Chondrocyte (in vitro differentiated cells): ENCODE data around the gene PARD3B. TPM values are rescaled to one million over a fixed set of nuclear protein-coding genes. Genes with fewer than 3 reads are reported as not detected.

Experiments
- DNase-seq: peaks from one replicate; pipeline ENCODE4 v3.0.0; 2021; ENCODE audit warnings: mixed read lengths, low spot score
- H3K27ac Mint-ChIP-seq: one replicate; pipeline ENCODE4 v1.8.0; 2021; ENCODE audit warnings: mild to moderate bottlenecking, moderate library complexity, mixed read lengths; ENCODE audit not compliant: unreplicated experiment
- H3K27me3 Mint-ChIP-seq: 2 replicates; pipeline ENCODE4 v1.8.0; 2021; ENCODE audit warnings: low read depth, mixed read lengths
- H3K36me3 Mint-ChIP-seq: 2 replicates; pipeline ENCODE4 v1.8.0; 2021; ENCODE audit warnings: low read depth, mixed read lengths
- H3K4me1 Mint-ChIP-seq: 2 replicates; pipeline ENCODE4 v1.8.0; 2021; ENCODE audit warnings: low read depth, mild to moderate bottlenecking, mixed read lengths
- H3K4me3 Mint-ChIP-seq: one replicate; pipeline ENCODE4 v1.8.0; 2021; ENCODE audit warnings: mild to moderate bottlenecking, moderate library complexity, mixed read lengths; ENCODE audit not compliant: unreplicated experiment
- H3K9me3 Mint-ChIP-seq: 2 replicates; pipeline ENCODE4 v1.8.0; 2021; ENCODE audit warnings: low read depth, mixed read lengths
- CTCF ChIP-seq: fragments of 200-600 bp; sonication (generic); IDR thresholded peaks from 2 replicates; pipeline ENCODE4 v1.5.0; 2021; ENCODE audit warnings: antibody characterized with exemption, mild to moderate bottlenecking, moderate library complexity
- total RNA-seq: library from RNA; stranded (reverse); gene quantifications from 3 replicates; pipeline ENCODE4 v1.2.1, GENCODE V29; 2021

Gene PARD3B
- total RNA-seq, 1 donor from 2014 or later: 24.9 TPM

- Mint-ChIP-seq H3K27me3 (no peaks in the 10 kb centered on the region), H3K4me1 (peaks cover 5% of the 10 kb centered on the region), H3K27ac (no peak overlapping the region), H3K9me3 (no peaks in the 10 kb centered on the region), H3K4me3 (no peak overlapping the region), H3K36me3 (peaks cover 10% of the 10 kb centered on the region)
- no peak for DNase-seq
- no peak for TF ChIP-seq CTCF
These were observed 1011.7 kb downstream of the PARD3B start for GRCh38 chr2:205556841-205557539.

GRCh38 chr2:205557873-205558272, 1012.6 kb downstream of the PARD3B start:
- Mint-ChIP-seq H3K36me3 (peaks cover 10% of the 10 kb centered on the region), H3K9me3 (no peaks in the 10 kb centered on the region), H3K27ac (no peak overlapping the region), H3K4me1 (peaks cover 5% of the 10 kb centered on the region), H3K27me3 (no peaks in the 10 kb centered on the region), H3K4me3 (no peak overlapping the region)
- no peak for DNase-seq
- TF ChIP-seq CTCF: no peak

GRCh38 chr2:205561441-205561840, 1016.2 kb downstream of the PARD3B start:
- peaks cover 6% of the 10 kb centered on the region for H3K36me3 Mint-ChIP-seq
- no peaks in the 10 kb centered on the region for H3K27me3 Mint-ChIP-seq
- DNase-seq: no peak
- H3K4me3 Mint-ChIP-seq: no peak overlapping the region
- no peak overlapping the region for H3K27ac Mint-ChIP-seq
- TF ChIP-seq CTCF: no peak
- peaks cover 14% of the 10 kb centered on the region for H3K4me1 Mint-ChIP-seq
- no peaks in the 10 kb centered on the region for H3K9me3 Mint-ChIP-seq

- no peak overlapping the region for H3K4me3 Mint-ChIP-seq
These were observed 1018.4 kb downstream of the PARD3B start for GRCh38 chr2:205563646-205564045.

More at GRCh38 chr2:205563646-205564045, 1018.4 kb downstream of the PARD3B start:
- Mint-ChIP-seq H3K27ac (no peak overlapping the region), H3K27me3 (no peaks in the 10 kb centered on the region), H3K9me3 (no peaks in the 10 kb centered on the region), H3K36me3 (peaks cover 2% of the 10 kb centered on the region), H3K4me1 (peaks cover 19% of the 10 kb centered on the region)
- peak; percentile 65 for TF ChIP-seq CTCF
- DNase-seq: no peak
